WERI-Rb-1 (cell line): ENCODE measurements around the gene SBNO1.
A peak's percentile ranks its signal among the peaks of the same experiment; 100 is the strongest.
"Not testable (repeated sequence)": the region's sequence is repeated elsewhere in the genome, so short reads cannot be mapped to it uniquely, and the experiment has no call there.

Experiments
- DNase-seq: peaks from one replicate; pipeline ENCODE4 v3.0.0-alpha.2; 2020
- H3K27ac ChIP-seq: fragments of 250-450 bp; sonication (Bioruptor Pico); 2 replicates; pipeline ENCODE4 v1.5.1; 2020; ENCODE audit warnings: mild to moderate bottlenecking, moderate library complexity
- H3K27me3 ChIP-seq: fragments of 250-450 bp; sonication (Bioruptor Pico); 2 replicates; pipeline ENCODE4 v1.5.1; 2021; ENCODE audit warnings: mild to moderate bottlenecking, low read depth, moderate library complexity; ENCODE audit not compliant: insufficient read depth, severe bottlenecking
- H3K36me3 ChIP-seq: fragments of 250-450 bp; sonication (Bioruptor Pico); 2 replicates; pipeline ENCODE4 v1.5.1; 2020; ENCODE audit warnings: mild to moderate bottlenecking, moderate library complexity
- H3K4me3 ChIP-seq: 2 replicates; pipeline ENCODE4 v1.5.1; 2011; ENCODE audit warnings: low read depth, mild to moderate bottlenecking, control low read depth, low read length
- H3K9me3 ChIP-seq: fragments of 250-450 bp; sonication (Bioruptor Pico); 2 replicates; pipeline ENCODE4 v1.5.1; 2021; ENCODE audit warnings: mild to moderate bottlenecking, moderate library complexity; ENCODE audit not compliant: severe bottlenecking
- TF ChIP-seq, protein P1 (sequence below): IDR thresholded peaks from 2 replicates; pipeline ENCODE4 v1.5.1; 2011; ENCODE audit warnings: low read depth, mild to moderate bottlenecking, control low read depth, inconsistent platforms, low read length

The SBNO1 gene

GRCh38 chr12:123390498-123391426 lies 26.1 kb upstream of the SBNO1 start:
- no peak overlapping the region for H3K27ac ChIP-seq
- no peaks in the 10 kb centered on the region for H3K9me3 ChIP-seq
- TF ChIP-seq, protein P1, sequence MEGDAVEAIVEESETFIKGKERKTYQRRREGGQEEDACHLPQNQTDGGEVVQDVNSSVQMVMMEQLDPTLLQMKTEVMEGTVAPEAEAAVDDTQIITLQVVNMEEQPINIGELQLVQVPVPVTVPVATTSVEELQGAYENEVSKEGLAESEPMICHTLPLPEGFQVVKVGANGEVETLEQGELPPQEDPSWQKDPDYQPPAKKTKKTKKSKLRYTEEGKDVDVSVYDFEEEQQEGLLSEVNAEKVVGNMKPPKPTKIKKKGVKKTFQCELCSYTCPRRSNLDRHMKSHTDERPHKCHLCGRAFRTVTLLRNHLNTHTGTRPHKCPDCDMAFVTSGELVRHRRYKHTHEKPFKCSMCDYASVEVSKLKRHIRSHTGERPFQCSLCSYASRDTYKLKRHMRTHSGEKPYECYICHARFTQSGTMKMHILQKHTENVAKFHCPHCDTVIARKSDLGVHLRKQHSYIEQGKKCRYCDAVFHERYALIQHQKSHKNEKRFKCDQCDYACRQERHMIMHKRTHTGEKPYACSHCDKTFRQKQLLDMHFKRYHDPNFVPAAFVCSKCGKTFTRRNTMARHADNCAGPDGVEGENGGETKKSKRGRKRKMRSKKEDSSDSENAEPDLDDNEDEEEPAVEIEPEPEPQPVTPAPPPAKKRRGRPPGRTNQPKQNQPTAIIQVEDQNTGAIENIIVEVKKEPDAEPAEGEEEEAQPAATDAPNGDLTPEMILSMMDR, result no peak
- no peak overlapping the region for H3K4me3 ChIP-seq
- H3K36me3 ChIP-seq, result peaks cover 55% of the 10 kb centered on the region
- no peak for DNase-seq
- no peaks in the 10 kb centered on the region for H3K27me3 ChIP-seq

- Histone ChIP-seq H3K27me3 (no peaks in the 10 kb centered on the region), H3K36me3 (peaks cover 45% of the 10 kb centered on the region), H3K27ac (peak overlapping the region; percentile 65), H3K9me3 (no peaks in the 10 kb centered on the region), H3K4me3 (peak overlapping the region; percentile 66)
- DNase-seq, result peak; percentile 54
- TF ChIP-seq, protein P1, result no peak
Measured at GRCh38 chr12:123389560-123390351, 25.1 kb upstream of the SBNO1 start.

DNA sequence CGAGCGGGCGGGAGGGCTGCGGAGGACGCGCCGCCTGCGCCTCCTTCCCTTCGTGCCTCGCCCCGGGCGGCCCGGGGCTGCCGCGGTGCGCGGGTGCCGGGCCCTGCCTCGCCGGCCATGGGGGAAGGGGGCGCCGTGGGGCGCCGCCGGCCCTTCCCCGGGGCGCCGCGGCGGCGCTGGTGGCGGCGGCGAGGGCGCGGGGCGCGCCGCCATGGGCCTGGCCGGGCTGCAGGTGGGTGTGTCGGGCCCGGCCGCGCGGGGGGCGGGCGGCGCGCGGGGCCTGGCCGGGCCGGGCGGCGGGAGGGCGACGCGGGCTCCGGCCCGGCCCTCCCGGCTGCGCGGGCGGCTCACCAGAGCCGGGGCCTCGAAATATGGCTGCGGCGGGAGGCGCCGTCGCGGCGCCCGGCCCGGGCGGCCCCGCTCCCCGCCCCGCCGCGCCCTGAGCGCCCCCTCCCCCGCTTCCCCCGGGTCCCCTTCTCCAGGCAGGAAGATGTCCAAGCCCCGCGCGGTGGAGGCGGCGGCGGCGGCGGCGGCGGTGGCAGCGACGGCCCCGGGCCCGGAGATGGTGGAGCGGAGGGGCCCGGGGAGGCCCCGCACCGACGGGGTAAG lies 24.4 kb upstream of the SBNO1 start:
- no peak overlapping the region; the same call in 1 of the 2 replicates for H3K27ac ChIP-seq
- no peaks in the 10 kb centered on the region for H3K27me3 ChIP-seq
- TF ChIP-seq, protein P1, result 0 out of 2 replicates have a peak, but pooled peaks have one; percentile 0
- peak overlapping the region; percentile 66 for H3K4me3 ChIP-seq
- DNase-seq, result no peak
- no peaks in the 10 kb centered on the region for H3K9me3 ChIP-seq
- peaks cover 38% of the 10 kb centered on the region for H3K36me3 ChIP-seq

DNA sequence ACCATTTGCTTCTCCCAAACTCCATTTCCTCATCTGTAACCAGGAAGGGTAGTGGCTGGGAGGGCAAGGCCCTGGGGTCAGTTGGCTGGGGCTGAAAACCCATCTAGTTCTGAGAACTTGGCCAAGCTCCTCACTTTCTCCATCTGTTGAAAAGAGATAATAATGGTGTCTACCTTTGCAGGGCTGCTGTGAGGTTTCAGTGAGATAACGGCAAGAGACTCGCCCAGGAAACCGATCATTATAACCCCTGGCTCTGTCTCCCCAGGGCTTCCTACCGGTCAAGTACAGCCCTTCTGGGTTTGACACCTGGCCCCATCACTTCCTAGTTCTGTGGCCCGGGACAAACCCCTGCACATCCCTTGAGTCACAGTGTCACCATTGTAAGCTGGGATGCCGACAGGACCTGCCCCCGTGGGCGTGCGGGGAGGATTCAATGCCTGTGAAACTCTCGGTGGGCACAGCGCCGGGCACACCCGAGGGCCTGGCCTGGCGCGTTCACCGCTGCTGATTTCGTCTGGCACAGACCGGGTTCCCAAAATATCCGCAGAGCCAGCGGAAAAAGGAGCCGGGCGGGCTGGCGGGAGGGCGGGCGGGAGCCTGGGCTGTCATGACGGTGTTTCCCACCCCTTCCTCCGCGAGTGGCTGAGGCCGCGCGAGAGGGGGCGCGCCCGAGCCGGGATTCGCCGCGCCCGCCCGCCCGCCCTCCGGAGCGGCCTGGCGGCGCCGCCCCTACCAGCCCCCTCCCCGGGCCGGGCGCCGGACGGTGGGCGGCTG lies 23.7 kb upstream of the SBNO1 start:
- TF ChIP-seq, protein P1, result no peak
- DNase-seq, result peak; percentile 65
- H3K27ac ChIP-seq, result peak overlapping the region; percentile 68
- no peaks in the 10 kb centered on the region for H3K9me3 ChIP-seq
- peaks cover 32% of the 10 kb centered on the region for H3K36me3 ChIP-seq
- peak overlapping the region; percentile 57 for H3K4me3 ChIP-seq
- no peaks in the 10 kb centered on the region for H3K27me3 ChIP-seq

GRCh38 chr12:123387508-123388176 lies 23.0 kb upstream of the SBNO1 start:
- Histone ChIP-seq H3K27me3 (no peaks in the 10 kb centered on the region), H3K9me3 (no peaks in the 10 kb centered on the region), H3K36me3 (peaks cover 24% of the 10 kb centered on the region), H3K4me3 (no peak overlapping the region), H3K27ac (no peak overlapping the region)
- DNase-seq, result peak; percentile 34
- TF ChIP-seq, protein P1, result no peak

- H3K9me3 ChIP-seq, DNase-seq, H3K27me3 ChIP-seq, H3K27ac ChIP-seq, H3K36me3 ChIP-seq, H3K4me3 ChIP-seq: not testable (repeated sequence)
Measured at GRCh38 chr12:123385536-123385935, 20.9 kb upstream of the SBNO1 start.
